Measurements from ENCODE around the gene GGA1.
A peak's percentile ranks its signal among the peaks of the same experiment; 100 is the strongest.

The GGA1 gene

DNA sequence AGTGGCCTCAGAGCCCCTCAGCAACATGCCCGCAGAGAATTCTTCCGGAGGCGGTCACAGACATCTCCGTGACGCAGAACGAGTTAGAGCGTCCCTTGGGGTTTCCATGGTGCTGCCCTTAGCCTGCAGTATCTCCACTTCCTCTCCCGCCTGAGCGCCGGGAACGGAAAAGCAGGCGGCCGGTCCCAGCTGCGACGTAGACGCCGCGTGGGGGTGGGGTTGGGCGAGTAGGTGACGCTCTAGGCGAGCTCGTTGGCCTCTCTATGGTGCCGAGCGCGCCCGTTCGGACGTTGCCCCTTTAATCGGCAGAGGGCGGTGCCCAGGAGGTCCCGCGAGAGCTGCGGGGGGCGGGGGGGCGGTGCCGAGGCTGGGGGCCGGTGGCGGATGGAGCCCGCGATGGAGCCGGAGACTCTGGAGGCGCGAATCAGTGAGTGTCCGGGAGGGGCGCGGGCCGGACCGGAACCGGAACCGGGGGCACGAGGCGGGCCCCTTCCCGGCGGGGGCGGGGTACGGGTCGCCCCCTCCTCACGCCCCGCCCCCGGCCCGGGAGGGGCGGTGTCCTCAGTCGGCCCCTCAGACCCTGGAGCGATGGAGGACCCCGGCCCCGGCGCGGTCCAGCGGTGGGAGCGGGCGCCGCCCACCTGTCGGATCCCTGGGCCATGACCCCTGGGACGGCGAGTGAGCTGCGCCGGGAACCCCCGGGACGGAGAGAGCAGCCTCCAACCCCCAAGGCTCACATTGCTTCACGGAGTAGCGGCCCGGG lies at the start of gene GGA1:
Gene GGA1 (plus strand): TSS at position 358 of the 763 bp plus-strand sequence. CDS start 27 bp downstream, at position 385.
- DNase-seq, result peak; percentile 97

- no peak for DNase-seq
Measured at GRCh38 chr22:37559521-37559900, 49.1 kb upstream of the GGA1 start.

DNA sequence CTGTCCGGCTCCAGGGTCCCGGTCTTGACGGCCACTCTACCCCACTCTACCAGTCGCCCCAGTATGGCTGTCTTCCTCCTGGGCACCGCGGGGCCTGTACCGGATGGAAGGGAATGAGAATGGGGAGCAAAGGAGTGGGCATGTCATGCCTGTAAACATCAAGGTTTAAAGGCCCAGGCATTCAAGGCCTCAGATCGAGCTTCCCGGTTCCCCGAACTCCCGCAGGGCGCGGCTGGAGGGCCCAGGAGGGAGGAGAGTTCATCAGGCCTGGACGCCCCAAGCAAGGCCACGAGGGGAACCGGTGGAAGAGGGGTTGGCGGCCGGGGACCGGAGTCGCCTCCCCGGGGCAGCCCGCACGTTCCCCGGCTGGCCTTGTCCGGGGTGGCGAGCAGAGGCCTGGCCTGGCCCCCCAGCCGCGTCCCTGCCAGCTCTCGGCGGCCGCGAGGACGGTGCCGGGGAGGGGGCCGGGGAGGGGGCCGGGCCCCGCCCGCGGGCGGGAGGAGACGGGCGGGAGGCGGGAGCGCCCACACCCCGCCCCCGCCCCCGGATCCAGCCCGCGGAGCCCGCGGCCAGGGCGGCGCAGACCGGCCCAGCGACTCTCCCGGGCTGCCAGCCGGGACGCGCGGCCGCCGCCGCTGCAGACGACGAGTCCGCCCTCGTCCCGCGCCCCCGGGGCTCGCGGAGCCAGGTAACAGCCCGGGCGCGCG lies 48.6 kb upstream of the GGA1 start, which contains the start of gene CDC42EP1:
Gene CDC42EP1 (plus strand): TSS at position 580 of the 707 bp plus-strand sequence. CDS start 5,870 bp downstream, outside the sequence.
- no peak for DNase-seq

DNA sequence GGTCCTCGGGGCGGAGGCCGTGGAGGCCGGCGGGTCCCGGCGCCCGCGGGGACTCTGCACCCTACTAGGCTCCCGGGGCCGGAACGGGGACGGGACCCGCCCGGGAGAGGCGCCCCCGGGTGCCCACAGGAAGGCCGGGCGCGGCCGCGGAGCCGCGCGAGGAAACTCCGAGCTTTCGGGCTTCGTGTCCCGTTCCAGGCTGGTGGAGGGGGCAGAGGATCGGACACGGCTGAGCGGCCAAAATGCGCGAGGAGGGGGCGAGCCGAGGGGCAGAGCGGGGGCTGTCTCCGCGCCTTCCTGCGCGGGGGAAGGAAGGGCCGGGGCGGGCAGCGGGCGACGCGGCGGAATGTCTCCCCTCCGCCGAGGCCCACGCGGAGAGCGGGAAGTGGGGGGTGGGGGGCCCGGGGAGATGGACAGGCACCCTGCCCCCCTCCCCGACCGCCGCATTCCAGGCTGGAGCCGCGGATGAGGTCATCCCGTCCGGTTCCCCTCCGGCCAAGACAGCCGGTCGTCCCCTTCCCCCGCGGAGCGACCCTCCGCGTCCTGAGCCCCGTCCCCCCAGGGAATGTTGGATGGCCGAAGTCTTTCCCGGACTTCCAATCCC lies 47.9 kb upstream of the GGA1 start:
- DNase-seq, result no peak

GRCh38 chr22:37561212-37562048 lies 47.2 kb upstream of the GGA1 start:
- DNase-seq, result peak; percentile 30

- DNase-seq, result no peak
Measured at GRCh38 chr22:37562049-37562875, 46.4 kb upstream of the GGA1 start.

DNA sequence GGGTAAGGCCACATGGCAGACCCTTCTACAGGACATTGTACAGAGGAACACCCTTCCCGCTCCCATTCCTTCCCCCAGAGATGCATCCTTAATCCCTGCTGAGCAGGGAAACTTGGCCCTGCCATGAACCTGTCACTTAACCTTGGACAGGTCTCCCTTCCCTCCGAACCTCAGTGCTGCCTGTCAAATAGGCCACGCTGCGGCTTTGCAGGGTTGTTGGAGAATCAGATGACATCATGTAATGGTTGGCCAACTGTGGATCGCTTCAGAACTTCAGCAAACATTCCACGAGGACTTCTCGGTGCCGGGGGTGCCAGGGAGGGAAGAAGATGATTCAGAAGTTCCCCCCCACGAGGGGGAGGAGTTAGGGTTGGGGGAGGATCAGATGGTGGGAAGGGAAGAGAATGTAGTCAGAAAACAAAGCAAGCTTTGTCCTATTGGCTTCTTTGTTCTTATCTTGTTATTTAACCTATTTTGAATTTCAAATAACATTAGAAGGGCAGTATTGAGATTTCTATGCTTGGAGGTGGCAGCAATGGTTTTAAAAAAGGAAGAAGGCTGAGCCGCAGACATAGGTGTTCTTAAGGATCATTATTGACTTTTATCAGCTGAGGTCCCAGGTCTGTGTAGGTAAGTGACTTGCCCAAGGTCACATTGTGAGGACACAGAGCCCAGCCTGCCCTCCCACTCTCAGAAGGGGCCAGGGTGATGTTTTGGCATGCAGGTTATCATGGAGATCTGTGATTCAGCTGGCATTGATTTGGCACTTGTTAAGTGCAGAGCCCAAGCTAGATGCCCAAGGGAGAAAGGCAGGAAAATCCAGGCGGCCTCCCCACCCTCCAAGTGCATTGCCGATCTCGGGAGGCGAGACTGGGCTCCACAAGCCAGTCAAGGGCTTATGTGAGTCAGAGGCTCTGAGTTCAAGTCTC lies 45.2 kb upstream of the GGA1 start:
- DNase-seq, result no peak

GRCh38 chr22:37564111-37564711 lies 44.4 kb upstream of the GGA1 start:
- no peak for DNase-seq

DNA sequence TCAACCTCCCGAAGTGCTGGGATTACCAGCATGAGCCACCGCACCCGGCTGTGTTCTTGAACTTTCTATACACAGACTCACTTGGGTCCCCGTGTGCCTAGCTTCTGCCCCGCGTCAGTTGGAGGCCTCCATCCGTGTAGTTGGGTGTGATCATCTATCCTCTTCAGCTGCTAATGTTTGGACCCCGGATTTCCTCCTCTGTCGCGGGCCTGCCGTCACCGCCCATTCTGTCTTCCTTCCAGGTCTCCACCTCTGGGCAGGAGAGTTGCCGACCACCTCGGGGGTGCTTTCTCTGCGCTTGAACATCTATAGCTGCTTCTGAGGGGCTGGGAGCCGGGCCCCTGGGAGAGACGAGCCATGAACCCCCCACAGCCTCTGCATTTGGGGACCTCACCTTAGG lies 42.8 kb upstream of the GGA1 start:
- DNase-seq, result no peak

DNA sequence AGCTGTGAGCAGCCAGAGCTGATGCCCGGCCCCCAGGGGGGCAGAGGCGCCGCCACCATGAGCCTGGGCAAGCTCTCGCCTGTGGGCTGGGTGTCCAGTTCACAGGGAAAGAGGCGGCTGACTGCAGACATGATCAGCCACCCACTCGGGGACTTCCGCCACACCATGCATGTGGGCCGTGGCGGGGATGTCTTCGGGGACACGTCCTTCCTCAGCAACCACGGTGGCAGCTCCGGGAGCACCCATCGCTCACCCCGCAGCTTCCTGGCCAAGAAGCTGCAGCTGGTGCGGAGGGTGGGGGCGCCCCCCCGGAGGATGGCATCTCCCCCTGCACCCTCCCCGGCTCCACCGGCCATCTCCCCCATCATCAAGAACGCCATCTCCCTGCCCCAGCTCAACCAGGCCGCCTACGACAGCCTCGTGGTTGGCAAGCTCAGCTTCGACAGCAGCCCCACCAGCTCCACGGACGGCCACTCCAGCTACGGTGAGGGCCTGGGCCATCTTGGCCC lies 42.3 kb upstream of the GGA1 start:
- no peak for DNase-seq

DNA sequence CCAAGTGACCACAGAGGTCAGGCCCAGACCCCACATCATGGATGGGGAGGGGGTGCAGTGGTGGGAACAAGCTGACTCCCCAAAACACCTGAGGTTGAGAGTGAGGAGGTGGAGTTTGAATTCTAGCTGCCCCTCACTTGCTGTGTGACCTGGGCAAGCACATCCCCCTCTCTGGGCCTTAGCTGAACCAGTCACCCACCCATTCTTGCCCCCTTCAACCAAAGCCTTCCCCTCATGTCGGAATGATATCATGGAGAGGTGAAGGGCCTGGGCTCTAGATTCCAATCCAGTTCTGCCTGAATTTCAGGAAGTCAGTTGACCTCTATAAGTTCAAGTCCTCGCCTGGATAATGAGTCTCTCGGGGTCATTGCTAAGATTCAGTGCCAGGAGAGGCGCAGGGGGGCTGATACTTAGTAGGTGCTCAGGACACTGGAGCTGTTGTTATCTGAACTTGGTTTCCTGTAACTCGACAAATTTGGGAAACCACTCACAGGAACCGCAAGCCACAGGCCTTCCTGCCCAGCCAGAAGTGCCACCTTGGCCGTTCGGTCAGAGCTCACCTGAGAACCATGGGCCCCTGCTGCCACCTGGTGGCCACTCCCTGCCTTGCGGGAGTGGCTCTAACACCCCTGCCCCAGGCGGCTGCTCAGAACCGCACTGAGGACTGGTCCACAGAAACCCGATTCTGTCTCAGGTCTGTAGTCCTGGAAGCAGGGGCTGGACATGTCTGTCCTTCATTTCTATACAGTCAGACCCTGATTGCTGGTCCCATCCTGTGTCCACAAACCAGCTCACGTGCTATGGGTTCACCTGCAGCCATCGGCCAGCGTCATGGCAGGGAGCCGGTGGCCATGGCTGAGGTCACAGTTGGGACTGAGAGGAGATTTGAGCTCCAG lies 41.5 kb upstream of the GGA1 start:
- peak; percentile 31 for DNase-seq

- no peak for DNase-seq
Measured at GRCh38 chr22:37568012-37568411, 40.6 kb upstream of the GGA1 start.

- DNase-seq, result no peak
Measured at GRCh38 chr22:37568448-37569008, 40.1 kb upstream of the GGA1 start.

DNA sequence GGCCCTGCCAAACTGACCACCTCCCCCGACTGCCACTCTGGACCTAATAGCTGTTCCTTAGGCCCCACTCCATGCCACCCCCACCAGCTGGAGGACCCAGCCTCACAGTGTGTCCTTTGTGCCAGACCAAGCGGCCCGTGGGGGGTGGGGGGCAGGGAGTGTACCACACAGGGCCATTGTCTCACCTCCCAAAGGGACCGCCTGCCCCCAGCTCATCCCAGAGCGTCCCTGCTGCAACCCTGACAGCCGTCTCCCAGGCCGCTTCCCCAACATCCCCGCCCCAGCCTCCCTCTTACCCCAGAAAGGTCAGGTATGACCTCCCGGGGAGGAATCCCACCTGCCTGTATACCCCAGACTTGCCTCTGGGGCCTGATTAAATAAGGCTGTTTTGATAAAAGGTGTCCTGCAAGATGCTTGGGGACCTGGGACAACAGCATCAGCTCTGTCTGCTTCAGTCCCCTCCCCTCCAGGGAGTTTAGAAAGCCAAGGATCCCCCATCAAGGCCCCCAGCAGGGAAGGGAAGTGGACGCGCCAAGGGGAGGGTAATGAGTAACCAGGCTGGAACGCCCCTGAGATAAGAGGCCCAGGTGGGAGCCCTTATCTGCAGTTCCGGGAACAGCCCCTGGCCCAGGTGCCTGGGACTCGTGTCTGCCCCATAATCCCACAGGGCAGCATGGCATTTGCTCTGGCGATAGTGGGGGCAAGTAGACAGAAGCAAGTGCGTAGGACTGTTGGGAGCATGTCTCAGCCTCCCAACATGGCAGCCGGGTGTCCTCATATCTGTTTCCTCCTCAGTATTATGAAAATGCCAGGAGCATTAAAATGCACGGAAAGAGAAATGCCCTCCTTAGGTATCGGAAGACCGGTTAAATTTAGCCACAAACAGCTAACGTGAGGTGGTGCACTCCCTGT lies 39.4 kb upstream of the GGA1 start:
- no peak for DNase-seq

DNA sequence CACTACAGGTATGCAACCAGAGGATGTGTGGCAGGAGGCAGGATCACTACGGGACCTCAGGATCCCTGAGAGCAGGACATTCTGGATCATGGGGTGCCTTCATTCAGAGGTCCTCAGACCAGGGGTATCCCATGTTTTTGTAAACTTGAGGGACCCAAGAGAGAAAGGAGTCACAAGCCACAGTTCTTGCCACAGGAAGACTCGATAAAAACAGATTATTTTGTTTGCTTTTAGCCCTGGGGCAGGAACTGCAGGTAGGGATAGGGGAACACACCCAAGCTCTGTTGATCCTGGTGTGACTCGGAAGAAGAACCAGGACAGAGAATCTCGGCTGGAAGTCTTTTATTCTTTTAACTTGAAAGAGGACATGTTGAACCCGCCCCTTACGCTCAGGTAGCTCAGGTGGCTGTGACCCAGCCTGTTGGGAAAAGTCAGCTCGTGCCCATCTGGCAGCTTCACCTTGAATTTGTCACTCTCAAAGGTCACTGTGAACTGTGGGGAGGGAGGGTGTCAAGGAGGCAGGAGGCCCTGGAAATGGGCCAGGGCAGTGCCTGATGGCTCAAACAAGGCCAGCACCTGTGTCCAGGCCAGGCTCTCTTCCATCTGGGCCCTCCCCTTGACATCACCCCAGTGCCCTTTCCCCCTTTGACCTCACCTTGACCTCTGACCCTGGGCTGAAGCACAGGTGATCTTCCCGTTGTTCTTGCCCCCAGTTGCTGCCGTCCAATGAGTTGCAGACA lies 38.5 kb upstream of the GGA1 start:
- no peak for DNase-seq

DNA sequence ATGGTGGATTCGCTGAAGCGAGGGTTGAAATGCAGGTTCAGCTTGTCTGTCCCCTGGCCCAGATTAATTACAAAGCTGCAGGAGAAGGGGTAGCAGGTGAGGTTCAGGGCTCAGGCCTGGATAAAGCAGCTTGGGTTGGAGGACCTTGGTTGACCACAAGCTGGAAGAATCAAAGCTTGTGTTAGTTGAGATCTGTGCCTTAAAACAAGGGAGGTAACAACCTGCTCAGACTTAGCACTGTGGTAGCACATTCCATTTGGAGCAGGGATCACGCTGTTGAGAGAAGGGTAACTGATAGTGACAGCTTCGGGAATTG lies 38.0 kb upstream of the GGA1 start:
- DNase-seq, result no peak
